Measurements from ENCODE around the gene BEGAIN. TPM values are rescaled to one million over a fixed set of nuclear protein-coding genes. Genes with fewer than 3 reads are reported as not detected.

Gene BEGAIN
- total RNA-seq, 5 donors from 2014 or later (not counting 1 experiment from before 2014, with no cell fraction given) = 0.23 to 1.9 (median 1.6) TPM; not detected in 1

- Histone ChIP-seq H3K4me1 (ENCODE audit: control insufficient read depth in 1 of 2, extremely low read depth in 1 of 2, insufficient read depth in 2 of 2, low read length in 2 of 2) (peaks cover 0 to 11% of the 10 kb centered on the region in 2 experiments), H3K9me3 (no peaks in the 10 kb centered on the region), H3K36me3 (ENCODE audit: control insufficient read depth in 2 of 2, extremely low read depth in 1 of 2, insufficient read depth in 1 of 2, low read length in 1 of 2) (no peaks in the 10 kb centered on the region), H3K27me3 (replicated peaks in 1 of 2; ENCODE audit: control insufficient read depth in 2 of 2, extremely low read depth in 1 of 2, insufficient read depth in 2 of 2, low read length in 1 of 2) (peaks cover 0 to 33% of the 10 kb centered on the region in 2 experiments), H3K4me3 (ENCODE audit: control insufficient read depth in 1 of 2, extremely low read depth in 1 of 2, low read length in 1 of 2) (no peak overlapping the region), H3K27ac (ENCODE audit: low read length) (no peak overlapping the region)
- ChIA-PET POLR2A (no interaction called here), CTCF (no interaction called here)
- 85% methylated on average over 7 of the region's 11 CpGs for WGBS (ENCODE audit: insufficient coverage)
- H3K27me3 Mint-ChIP-seq = peaks cover 10 to 22% of the 10 kb centered on the region in 2 donors
- no peak overlapping the region for H3K4me3 Mint-ChIP-seq
- H3K36me3 Mint-ChIP-seq = no peaks in the 10 kb centered on the region
- ATAC-seq (replicated peaks in 1 of 4) (no peak), DNase-seq (no peak)
- no peaks in the 10 kb centered on the region for H3K9me3 Mint-ChIP-seq
- peaks cover 5 to 6% (median 5%) of the 10 kb centered on the region in 3 donors for H3K4me1 Mint-ChIP-seq
- no peak overlapping the region for H3K27ac Mint-ChIP-seq
Observed at GRCh38 chr14:100575266-100575995, 11.8 kb downstream of the BEGAIN start.

- peaks cover 12 to 27% of the 10 kb centered on the region in 2 donors for H3K27me3 Mint-ChIP-seq
- whole genome bisulfite sequencing (ENCODE audit: insufficient coverage) = 80% methylated on average over 5 of the region's 7 CpGs
- ChIA-PET POLR2A (no interaction called here), CTCF (no interaction called here)
- H3K4me1 ChIP-seq (ENCODE audit: control insufficient read depth in 1 of 2, extremely low read depth in 1 of 2, insufficient read depth in 2 of 2, low read length in 2 of 2) = peaks cover 0 to 11% of the 10 kb centered on the region in 2 experiments
- H3K27ac ChIP-seq (ENCODE audit: low read length) = no peak overlapping the region
- no peak overlapping the region for H3K27ac Mint-ChIP-seq
- H3K9me3 ChIP-seq = no peaks in the 10 kb centered on the region
- ATAC-seq (replicated peaks in 1 of 4) (no peak), DNase-seq (no peak)
- peaks cover 0 to 41% of the 10 kb centered on the region in 2 experiments for H3K27me3 ChIP-seq (replicated peaks in 1 of 2; ENCODE audit: control insufficient read depth in 2 of 2, extremely low read depth in 1 of 2, insufficient read depth in 2 of 2, low read length in 1 of 2)
- H3K36me3 ChIP-seq (ENCODE audit: control insufficient read depth in 2 of 2, extremely low read depth in 1 of 2, insufficient read depth in 1 of 2, low read length in 1 of 2) = no peaks in the 10 kb centered on the region
- no peak overlapping the region for H3K4me3 Mint-ChIP-seq
- H3K36me3 Mint-ChIP-seq = no peaks in the 10 kb centered on the region
- no peak overlapping the region for H3K4me3 ChIP-seq (ENCODE audit: control insufficient read depth in 1 of 2, extremely low read depth in 1 of 2, low read length in 1 of 2)
- no peaks in the 10 kb centered on the region for H3K9me3 Mint-ChIP-seq
- peaks cover 5 to 6% (median 5%) of the 10 kb centered on the region in 3 donors for H3K4me1 Mint-ChIP-seq
Observed at GRCh38 chr14:100574642-100575031, 12.6 kb downstream of the BEGAIN start.

GRCh38 chr14:100573757-100574641, 13.2 kb downstream of the BEGAIN start:
- no peaks in the 10 kb centered on the region for H3K9me3 Mint-ChIP-seq
- H3K36me3 Mint-ChIP-seq = no peaks in the 10 kb centered on the region
- peaks cover 17 to 33% of the 10 kb centered on the region in 2 donors for H3K27me3 Mint-ChIP-seq
- WGBS (ENCODE audit: insufficient coverage) = 89% methylated on average over 23 of the region's 27 CpGs
- H3K27ac Mint-ChIP-seq = no peak overlapping the region
- ChIA-PET POLR2A (interaction anchor here in 1 of 2 donors (0.7 kb wide), 1 partner anchor 69 kb away, joined by 8 read pairs; no protein-coding TSS in a partner anchor), CTCF (no interaction called here)
- DNase-seq (no peak), ATAC-seq (replicated peaks in 1 of 4) (no peak)
- Histone ChIP-seq H3K4me1 (ENCODE audit: control insufficient read depth in 1 of 2, extremely low read depth in 1 of 2, insufficient read depth in 2 of 2, low read length in 2 of 2) (peaks cover 0 to 16% of the 10 kb centered on the region in 2 experiments), H3K36me3 (ENCODE audit: control insufficient read depth in 2 of 2, extremely low read depth in 1 of 2, insufficient read depth in 1 of 2, low read length in 1 of 2) (no peaks in the 10 kb centered on the region), H3K9me3 (no peaks in the 10 kb centered on the region), H3K27ac (ENCODE audit: low read length) (no peak overlapping the region), H3K4me3 (ENCODE audit: control insufficient read depth in 1 of 2, extremely low read depth in 1 of 2, low read length in 1 of 2) (no peak overlapping the region), H3K27me3 (replicated peaks in 1 of 2; ENCODE audit: control insufficient read depth in 2 of 2, extremely low read depth in 1 of 2, insufficient read depth in 2 of 2, low read length in 1 of 2) (peaks cover 0 to 47% of the 10 kb centered on the region in 2 experiments)
- H3K4me3 Mint-ChIP-seq = no peak overlapping the region
- peaks cover 6 to 11% (median 8%) of the 10 kb centered on the region in 3 donors for H3K4me1 Mint-ChIP-seq

GRCh38 chr14:100573002-100573756, 14.0 kb downstream of the BEGAIN start:
- POLR2A ChIA-PET = no interaction called here
- Histone ChIP-seq H3K4me1 (ENCODE audit: control insufficient read depth in 1 of 2, extremely low read depth in 1 of 2, insufficient read depth in 2 of 2, low read length in 2 of 2) (peaks cover 1 to 22% of the 10 kb centered on the region in 2 experiments), H3K9me3 (no peaks in the 10 kb centered on the region), H3K36me3 (ENCODE audit: control insufficient read depth in 2 of 2, extremely low read depth in 1 of 2, insufficient read depth in 1 of 2, low read length in 1 of 2) (no peaks in the 10 kb centered on the region), H3K27ac (ENCODE audit: low read length) (no peak overlapping the region), H3K27me3 (replicated peaks in 1 of 2; ENCODE audit: control insufficient read depth in 2 of 2, extremely low read depth in 1 of 2, insufficient read depth in 2 of 2, low read length in 1 of 2) (peaks cover 0 to 54% of the 10 kb centered on the region in 2 experiments), H3K4me3 (ENCODE audit: control insufficient read depth in 1 of 2, extremely low read depth in 1 of 2, low read length in 1 of 2) (no peak overlapping the region)
- Mint-ChIP-seq H3K27me3 (peaks cover 17 to 33% of the 10 kb centered on the region in 2 donors), H3K36me3 (no peaks in the 10 kb centered on the region), H3K9me3 (no peaks in the 10 kb centered on the region), H3K4me1 (peaks cover 6 to 11% (median 8%) of the 10 kb centered on the region in 3 donors), H3K27ac (no peak overlapping the region), H3K4me3 (no peak overlapping the region)
- CTCF ChIA-PET = no interaction called here
- ATAC-seq (replicated peaks in 1 of 4) (no peak), DNase-seq (no peak)
- 41% methylated on average over 7 of the region's 18 CpGs for WGBS (ENCODE audit: insufficient coverage)

DNA sequence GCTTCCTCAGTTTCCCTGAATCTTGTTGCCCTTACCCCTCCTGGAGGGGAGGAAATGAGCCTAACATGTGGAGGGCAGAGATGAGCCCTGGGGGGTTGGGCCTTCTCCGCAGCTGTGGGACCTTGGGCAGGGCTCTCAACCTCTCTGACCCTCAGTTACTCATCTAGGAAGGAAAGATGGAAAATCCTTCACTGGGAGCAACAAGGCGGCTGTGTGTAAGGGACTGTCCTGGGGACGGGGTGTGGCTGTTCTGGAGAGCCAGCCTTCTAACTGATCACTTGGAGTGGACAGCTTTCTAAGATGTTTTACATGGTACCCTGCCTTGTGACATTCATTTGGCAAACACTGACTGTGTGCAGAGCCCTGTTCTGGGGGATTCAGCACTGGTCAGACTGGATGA, 14.7 kb downstream of the BEGAIN start:
- H3K4me3 ChIP-seq (ENCODE audit: control insufficient read depth in 1 of 2, extremely low read depth in 1 of 2, low read length in 1 of 2) = no peak overlapping the region
- peaks cover 6 to 11% (median 8%) of the 10 kb centered on the region in 3 donors for H3K4me1 Mint-ChIP-seq
- peaks cover 6 to 23% of the 10 kb centered on the region in 2 experiments for H3K4me1 ChIP-seq (ENCODE audit: control insufficient read depth in 1 of 2, extremely low read depth in 1 of 2, insufficient read depth in 2 of 2, low read length in 2 of 2)
- no peaks in the 10 kb centered on the region for H3K9me3 Mint-ChIP-seq
- no peak overlapping the region for H3K27ac ChIP-seq (ENCODE audit: low read length)
- ATAC-seq (replicated peaks in 1 of 4) (no peak), DNase-seq (no peak)
- CTCF ChIA-PET = no interaction called here
- 57% methylated on average over 1 of the region's 3 CpGs for WGBS (ENCODE audit: insufficient coverage)
- peaks cover 17 to 33% of the 10 kb centered on the region in 2 donors for H3K27me3 Mint-ChIP-seq
- POLR2A ChIA-PET = no interaction called here
- H3K27ac Mint-ChIP-seq = no peak overlapping the region
- H3K27me3 ChIP-seq (replicated peaks in 1 of 2; ENCODE audit: control insufficient read depth in 2 of 2, extremely low read depth in 1 of 2, insufficient read depth in 2 of 2, low read length in 1 of 2) = peaks cover 0 to 55% of the 10 kb centered on the region in 2 experiments
- H3K9me3 ChIP-seq = no peaks in the 10 kb centered on the region
- no peak overlapping the region for H3K4me3 Mint-ChIP-seq
- no peaks in the 10 kb centered on the region for H3K36me3 Mint-ChIP-seq
- no peaks in the 10 kb centered on the region for H3K36me3 ChIP-seq (ENCODE audit: control insufficient read depth in 2 of 2, extremely low read depth in 1 of 2, insufficient read depth in 1 of 2, low read length in 1 of 2)

GRCh38 chr14:100571837-100572236, 15.4 kb downstream of the BEGAIN start:
- POLR2A ChIA-PET = no interaction called here

More at GRCh38 chr14:100571837-100572236, 15.4 kb downstream of the BEGAIN start:
- Mint-ChIP-seq H3K36me3 (no peaks in the 10 kb centered on the region), H3K27me3 (peaks cover 17 to 36% of the 10 kb centered on the region in 2 donors), H3K9me3 (no peaks in the 10 kb centered on the region), H3K4me3 (no peak overlapping the region), H3K4me1 (peaks cover 6 to 11% (median 11%) of the 10 kb centered on the region in 3 donors), H3K27ac (peak overlapping the region in 1 of 2 donors; percentile 72)
- Histone ChIP-seq H3K27me3 (replicated peaks in 1 of 2; ENCODE audit: control insufficient read depth in 2 of 2, extremely low read depth in 1 of 2, insufficient read depth in 2 of 2, low read length in 1 of 2) (peaks cover 0 to 59% of the 10 kb centered on the region in 2 experiments), H3K4me3 (ENCODE audit: control insufficient read depth in 1 of 2, extremely low read depth in 1 of 2, low read length in 1 of 2) (no peak overlapping the region), H3K27ac (ENCODE audit: low read length) (no peak overlapping the region), H3K4me1 (ENCODE audit: control insufficient read depth in 1 of 2, extremely low read depth in 1 of 2, insufficient read depth in 2 of 2, low read length in 2 of 2) (peaks cover 8 to 29% of the 10 kb centered on the region in 2 experiments), H3K36me3 (ENCODE audit: control insufficient read depth in 2 of 2, extremely low read depth in 1 of 2, insufficient read depth in 1 of 2, low read length in 1 of 2) (no peaks in the 10 kb centered on the region), H3K9me3 (no peaks in the 10 kb centered on the region)
- no peak for ATAC-seq (replicated peaks in 1 of 4)
- no peak for DNase-seq
- CTCF ChIA-PET = no interaction called here
- WGBS (ENCODE audit: insufficient coverage) = 92% methylated on average over 16 of the region's 16 CpGs

Data from T-cell (primary cell).